Spleen (tissue), 7 donors: Measurements from ENCODE around the gene FN1.

ENCODE experiments used
- CTCF ChIP-seq, 11 experiments: fragments of 200-600 bp in 7 of 11; fragments of 450-650 bp in 4 of 11; sonication (generic) in 4 of 11; IDR thresholded peaks in 8 of 11; conservative IDR thresholded peaks in 3 of 11; 1 replicate in 7 of 11; 2 replicates in 4 of 11; pipeline versions ENCODE4 v1.4.0 to v1.8.0; 2016 to 2021; ENCODE audit warnings: antibody characterized with exemption in 11 of 11, inconsistent platforms in 4 of 11, mild to moderate bottlenecking in 1 of 11
- POLR2AphosphoS5 ChIP-seq, 3 donors: sonication (generic); formaldehyde crosslinking; IDR thresholded peaks; one replicate each; pipeline ENCODE4 v1.5.1; 2017; ENCODE audit warnings: antibody characterized with exemption in 3 of 3
- donor health status: DM: no; HTN: no; CAD: no; lungs with moderate emphysema.
- donor health status: DM: no; HTN: no; CAD: no.
- donor health status: DM: no; HTN: no; CAD: no.

DNA sequence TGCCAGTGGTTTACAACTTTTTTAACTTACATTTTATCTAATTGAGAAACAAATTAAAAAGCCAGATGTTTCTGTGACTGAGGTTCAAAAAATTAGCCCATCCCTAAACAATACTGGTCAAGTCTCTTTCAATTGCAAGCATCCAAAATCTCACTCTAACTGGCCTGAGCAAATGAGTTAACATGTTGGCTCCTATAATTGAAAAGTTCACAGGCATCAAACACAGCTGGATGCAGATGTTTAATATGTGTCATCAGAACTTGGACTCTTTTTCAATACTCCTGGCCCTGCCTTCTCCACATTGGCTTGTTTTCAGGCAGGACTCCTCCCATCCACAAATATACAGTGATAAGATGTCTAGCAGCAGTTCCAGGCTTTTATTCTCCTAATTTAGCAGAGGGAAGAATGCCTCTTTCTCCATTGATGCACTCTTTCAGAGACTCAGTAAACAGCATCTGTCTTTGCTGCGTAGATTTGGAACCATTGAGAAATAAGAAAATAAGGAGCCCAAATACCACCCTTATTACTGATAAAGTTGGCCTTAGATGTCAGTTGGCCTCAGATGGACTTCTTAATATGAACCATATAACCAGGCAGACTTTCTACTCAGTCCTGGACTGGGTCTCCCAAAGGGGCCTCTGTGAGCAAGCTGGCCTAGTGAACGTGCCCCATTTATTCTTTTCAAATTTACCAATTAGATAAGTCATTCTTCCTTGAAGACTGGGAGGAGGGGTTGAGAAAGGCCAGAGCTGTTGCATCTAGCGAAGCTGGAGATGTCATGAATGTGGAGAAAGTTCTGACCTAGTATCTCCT lies 30.4 kb upstream of the FN1 start:
- TF ChIP-seq CTCF (IDR thresholded peaks at IDR 0.05 in 8 of 11, conservative IDR thresholded peaks at IDR 0.05 in 3 of 11) (no peak), POLR2AphosphoS5 (IDR thresholded peaks at IDR 0.05) (no peak)
